HUES64 (cell line): ENCODE measurements around the gene STK39.

Experiments used
- H3K27ac ChIP-seq: 2 replicates; pipeline ENCODE4 v1.7.0; 2013; ENCODE audit warnings: low read depth, low read length, inconsistent platforms
- H3K27me3 ChIP-seq: 2 replicates; pipeline ENCODE4 v1.6.1; 2013; ENCODE audit warnings: mild to moderate bottlenecking, low read length; ENCODE audit not compliant: insufficient read depth
- H3K36me3 ChIP-seq: 2 replicates; pipeline ENCODE4 v1.6.1; 2013; ENCODE audit warnings: mild to moderate bottlenecking, low read length; ENCODE audit not compliant: insufficient read depth
- H3K4me1 ChIP-seq: 2 replicates; pipeline ENCODE4 v1.6.1; 2013; ENCODE audit warnings: mild to moderate bottlenecking, low read length, moderate library complexity; ENCODE audit not compliant: insufficient read depth
- H3K4me3 ChIP-seq: 2 replicates; pipeline ENCODE4 v1.5.1; 2013; ENCODE audit warnings: mild to moderate bottlenecking, low read length, moderate library complexity
- H3K9ac ChIP-seq: 2 replicates; pipeline ENCODE4 v1.6.1; 2013; ENCODE audit warnings: mild to moderate bottlenecking, low read depth, low read length
- H3K9me3 ChIP-seq: 2 replicates; pipeline ENCODE4 v1.6.1; 2013; ENCODE audit warnings: low read depth, low read length; ENCODE audit not compliant: insufficient read depth
- WGBS: fragments of 150-250, 120-280 bp; methylation state at CpG from one replicate; pipeline ENCODE4 v1.1.7; 2013; ENCODE audit warnings: missing lambda C conversion rate; 5-methylcytosine and 5-hydroxymethylcytosine counted together

Gene STK39

GRCh38 chr2:168139852-168140251 is 107.5 kb downstream of the STK39 start:
- H3K36me3 ChIP-seq: no peaks in the 10 kb centered on the region; the same call in 1 of the 2 replicates
- H3K4me3 ChIP-seq: no peak overlapping the region
- H3K9ac ChIP-seq: no peak overlapping the region
- no peaks in the 10 kb centered on the region for H3K9me3 ChIP-seq
- H3K4me1 ChIP-seq: peaks cover 34% of the 10 kb centered on the region
- WGBS: 100% methylated on average over 3 of the region's 4 CpGs
- H3K27ac ChIP-seq: no peak overlapping the region
- H3K27me3 ChIP-seq: no peaks in the 10 kb centered on the region

GRCh38 chr2:168138901-168139300 is 108.5 kb downstream of the STK39 start:
- H3K4me3 ChIP-seq: no peak overlapping the region
- H3K27ac ChIP-seq: 0 out of 2 replicates have a peak overlapping the region, but pooled peaks have one; percentile 52
- no peaks in the 10 kb centered on the region for H3K27me3 ChIP-seq
- no peaks in the 10 kb centered on the region for H3K9me3 ChIP-seq
- no peaks in the 10 kb centered on the region; the same call in none of the 2 replicates for H3K36me3 ChIP-seq
- WGBS: 69% methylated on average over 5 of the region's 5 CpGs
- H3K4me1 ChIP-seq: peaks cover 34% of the 10 kb centered on the region
- no peak overlapping the region for H3K9ac ChIP-seq

- Histone ChIP-seq H3K9me3 (no peaks in the 10 kb centered on the region), H3K4me3 (no peak overlapping the region), H3K27me3 (no peaks in the 10 kb centered on the region), H3K27ac (peak overlapping the region; percentile 52; the same call in 1 of the 2 replicates), H3K4me1 (peaks cover 34% of the 10 kb centered on the region), H3K9ac (no peak overlapping the region; the same call in 1 of the 2 replicates), H3K36me3 (no peaks in the 10 kb centered on the region; the same call in none of the 2 replicates)
- WGBS: 77% methylated on average over 5 of the region's 5 CpGs
Measured at GRCh38 chr2:168138374-168138773, 109.0 kb downstream of the STK39 start.

- 53% methylated on average over 3 of the region's 3 CpGs for WGBS
Measured at GRCh38 chr2:168137510-168138180, 109.8 kb downstream of the STK39 start.

GRCh38 chr2:168136392-168136977 is 110.9 kb downstream of the STK39 start:
- no peaks in the 10 kb centered on the region; the same call in none of the 2 replicates for H3K36me3 ChIP-seq
- no peaks in the 10 kb centered on the region for H3K27me3 ChIP-seq
- no peaks in the 10 kb centered on the region for H3K9me3 ChIP-seq
- H3K27ac ChIP-seq: no peak overlapping the region
- H3K4me1 ChIP-seq: peaks cover 39% of the 10 kb centered on the region
- no peak overlapping the region for H3K4me3 ChIP-seq
- 51% methylated on average over 2 of the region's 2 CpGs for WGBS
- H3K9ac ChIP-seq: no peak overlapping the region

More at GRCh38 chr2:168137510-168138180, 109.8 kb downstream of the STK39 start:
- Histone ChIP-seq H3K4me3 (no peak overlapping the region; the same call in 1 of the 2 replicates), H3K36me3 (no peaks in the 10 kb centered on the region; the same call in none of the 2 replicates), H3K27ac (peak overlapping the region; percentile 57), H3K9me3 (no peaks in the 10 kb centered on the region), H3K4me1 (peaks cover 34% of the 10 kb centered on the region), H3K27me3 (no peaks in the 10 kb centered on the region), H3K9ac (peak overlapping the region; percentile 14; the same call in 1 of the 2 replicates)

GRCh38 chr2:168135630-168136029 is 111.8 kb downstream of the STK39 start:
- Histone ChIP-seq H3K4me3 (no peak overlapping the region), H3K9me3 (no peaks in the 10 kb centered on the region), H3K27me3 (no peaks in the 10 kb centered on the region), H3K36me3 (no peaks in the 10 kb centered on the region; the same call in none of the 2 replicates), H3K9ac (no peak overlapping the region), H3K27ac (no peak overlapping the region), H3K4me1 (peaks cover 41% of the 10 kb centered on the region)
- 94% methylated on average over 4 of the region's 4 CpGs for WGBS

- Histone ChIP-seq H3K36me3 (no peaks in the 10 kb centered on the region; the same call in none of the 2 replicates), H3K9ac (no peak overlapping the region), H3K4me1 (peaks cover 41% of the 10 kb centered on the region), H3K27ac (no peak overlapping the region), H3K9me3 (no peaks in the 10 kb centered on the region), H3K27me3 (no peaks in the 10 kb centered on the region), H3K4me3 (no peak overlapping the region)
- 74% methylated on average over 2 of the region's 2 CpGs for WGBS
Measured at GRCh38 chr2:168135121-168135520, 112.3 kb downstream of the STK39 start.

- 94% methylated on average over 5 of the region's 5 CpGs for WGBS
- peaks cover 37% of the 10 kb centered on the region for H3K4me1 ChIP-seq
- H3K4me3 ChIP-seq: no peak overlapping the region
- H3K27ac ChIP-seq: no peak overlapping the region
- H3K27me3 ChIP-seq: no peaks in the 10 kb centered on the region
- H3K36me3 ChIP-seq: no peaks in the 10 kb centered on the region; the same call in none of the 2 replicates
- H3K9ac ChIP-seq: no peak overlapping the region
- no peaks in the 10 kb centered on the region for H3K9me3 ChIP-seq
Measured at GRCh38 chr2:168134485-168134884, 112.9 kb downstream of the STK39 start.

- Histone ChIP-seq H3K4me1 (peaks cover 17% of the 10 kb centered on the region), H3K36me3 (peaks cover 7% of the 10 kb centered on the region), H3K27ac (no peak overlapping the region), H3K27me3 (no peaks in the 10 kb centered on the region), H3K4me3 (no peak overlapping the region), H3K9ac (no peak overlapping the region), H3K9me3 (no peaks in the 10 kb centered on the region)
- WGBS: 94% methylated on average over 6 of the region's 6 CpGs
Measured at GRCh38 chr2:168132389-168132788, 115.0 kb downstream of the STK39 start.

- Histone ChIP-seq H3K4me3 (no peak overlapping the region), H3K27me3 (no peaks in the 10 kb centered on the region), H3K4me1 (peaks cover 7% of the 10 kb centered on the region), H3K9me3 (no peaks in the 10 kb centered on the region), H3K9ac (no peak overlapping the region), H3K27ac (no peak overlapping the region), H3K36me3 (peaks cover 7% of the 10 kb centered on the region)
Measured at GRCh38 chr2:168130346-168130745, 117.0 kb downstream of the STK39 start.

GRCh38 chr2:168127371-168127770 is 120.0 kb downstream of the STK39 start:
- 97% methylated on average over 4 of the region's 4 CpGs for WGBS
- H3K4me3 ChIP-seq: no peak overlapping the region
- no peak overlapping the region for H3K9ac ChIP-seq
- H3K9me3 ChIP-seq: no peaks in the 10 kb centered on the region
- H3K36me3 ChIP-seq: peaks cover 17% of the 10 kb centered on the region
- H3K4me1 ChIP-seq: peaks cover 7% of the 10 kb centered on the region
- H3K27me3 ChIP-seq: no peaks in the 10 kb centered on the region
- no peak overlapping the region for H3K27ac ChIP-seq
